Hindlimb muscle (tissue), 1 donor: ENCODE data around the gene FAM227B. TPM values are rescaled to one million over a fixed set of nuclear protein-coding genes. Genes with fewer than 3 reads are reported as not detected.
"Not testable (repeated sequence)": the region's sequence is repeated elsewhere in the genome, so short reads cannot be mapped to it uniquely, and the experiment has no call there.

Experiments used
- DNase-seq: peaks from one replicate; pipeline ENCODE4 v3.0.0-alpha.2; 2013
- polyA plus RNA-seq: library from polyadenylated mRNA; unstranded; fragments of 120-200 nt; gene quantifications from one replicate; pipeline ENCODE4 v1.2.1, GENCODE V29; 2013; ENCODE audit not compliant: insufficient read length

Gene FAM227B
- polyA plus RNA-seq, 1 donor = 7.6 TPM

GRCh38 chr15:49492830-49493229 is 127.8 kb downstream of the FAM227B start:
- no peak for DNase-seq

DNA sequence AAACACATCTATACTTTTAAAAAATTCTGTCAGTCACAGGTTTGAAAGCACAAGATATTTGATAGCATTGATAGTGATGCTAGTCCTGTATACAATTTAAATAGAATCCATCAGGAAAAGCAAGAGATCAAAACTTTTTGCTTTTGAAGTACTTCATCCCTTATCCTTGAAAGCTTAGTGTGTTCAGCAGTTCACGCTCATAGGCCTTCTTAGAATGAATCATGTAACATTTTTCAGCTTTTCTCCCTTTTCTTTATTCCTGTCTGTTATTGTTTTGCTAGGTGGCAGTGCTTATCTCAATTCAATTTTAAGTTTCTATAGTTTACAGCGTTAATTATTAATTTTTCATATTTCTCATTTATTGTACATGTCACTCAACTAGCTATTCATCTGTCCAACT is 128.5 kb downstream of the FAM227B start:
- no peak for DNase-seq

GRCh38 chr15:49490966-49491365 is 129.7 kb downstream of the FAM227B start:
- no peak for DNase-seq

GRCh38 chr15:49485401-49485800 is 135.2 kb downstream of the FAM227B start:
- peak; percentile 50 for DNase-seq

DNA sequence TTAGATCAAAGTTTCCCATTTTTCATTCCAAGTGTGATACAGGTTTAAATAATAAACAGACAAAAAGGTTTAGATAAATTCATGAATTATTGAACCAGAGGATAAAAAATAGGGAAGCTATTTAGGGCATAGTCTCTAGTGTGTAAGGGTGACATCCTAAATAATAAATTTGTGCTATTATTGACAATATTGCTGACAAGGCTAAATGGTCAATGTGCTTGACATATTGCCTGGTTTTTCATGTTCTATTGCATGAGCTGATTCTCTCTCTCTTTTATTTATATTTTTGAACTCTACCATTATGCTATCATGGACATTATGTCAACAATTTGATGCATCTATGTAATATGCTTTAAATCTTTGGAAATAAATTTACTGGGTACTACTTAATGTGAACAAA is 141.6 kb downstream of the FAM227B start:
- DNase-seq = not testable (repeated sequence)

DNA sequence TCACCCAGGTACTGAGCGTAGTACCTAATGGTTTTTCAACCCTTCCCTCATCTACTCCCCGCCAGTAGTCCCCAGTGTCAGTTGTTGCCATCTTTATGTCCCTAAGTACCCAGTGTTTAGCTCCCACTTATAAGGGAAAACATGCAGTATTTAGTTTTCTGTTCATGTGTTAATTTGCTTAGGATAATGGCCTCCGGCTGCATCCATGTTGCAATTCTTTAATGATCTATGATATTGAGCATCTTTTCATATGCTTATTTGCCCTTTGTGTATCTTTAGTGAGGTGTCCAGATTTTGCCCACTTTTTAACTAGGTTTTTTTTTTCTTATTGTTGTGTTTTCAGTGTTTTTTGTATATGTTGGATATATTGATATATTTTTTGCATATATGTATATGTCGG is 142.6 kb downstream of the FAM227B start:
- not testable (repeated sequence) for DNase-seq

- DNase-seq = no peak
Measured at GRCh38 chr15:49473031-49473430, 147.6 kb downstream of the FAM227B start.

DNA sequence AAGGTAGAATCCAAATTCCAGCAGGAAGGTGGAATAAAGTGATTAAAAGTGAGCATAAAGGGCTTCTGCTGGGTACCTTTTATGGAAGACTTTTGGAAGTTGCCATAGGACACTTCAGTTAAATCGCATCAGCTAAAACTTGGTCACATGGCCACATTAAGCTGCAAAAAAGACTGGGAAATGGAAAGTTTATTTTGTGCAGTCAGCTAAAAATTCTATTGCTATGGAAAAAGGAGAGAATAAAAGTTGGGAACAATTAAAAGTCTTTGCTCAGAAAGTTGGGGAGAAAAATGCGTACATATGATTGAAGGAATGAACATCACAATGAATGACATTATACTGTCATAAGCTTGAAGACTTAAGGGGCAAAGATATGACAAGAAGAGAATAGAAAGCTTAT is 148.3 kb downstream of the FAM227B start:
- DNase-seq = no peak

GRCh38 chr15:49471733-49472132 is 148.9 kb downstream of the FAM227B start:
- no peak for DNase-seq

DNA sequence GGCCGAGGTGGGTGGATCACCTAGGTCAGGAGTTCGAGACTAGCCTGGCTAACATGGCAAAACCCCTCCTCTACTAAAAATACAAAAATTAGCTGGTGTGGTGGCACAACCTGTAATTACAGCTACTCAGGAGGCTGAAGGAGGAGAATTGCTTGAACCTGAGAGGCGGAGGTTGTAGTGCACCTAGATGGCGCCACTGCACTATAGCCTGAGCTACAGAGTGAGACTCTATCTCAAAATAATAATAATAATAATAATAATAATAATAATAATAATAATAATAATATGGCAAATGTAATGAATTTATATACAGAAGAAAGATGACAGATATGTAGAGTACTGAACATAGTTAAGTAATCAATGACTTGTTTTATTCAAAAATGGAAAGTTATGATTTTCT is 149.4 kb downstream of the FAM227B start:
- DNase-seq = not testable (repeated sequence)

- DNase-seq = no peak
Measured at GRCh38 chr15:49468481-49468839, 152.2 kb downstream of the FAM227B start.

- no peak for DNase-seq
Measured at GRCh38 chr15:49467746-49468480, 152.7 kb downstream of the FAM227B start.

DNA sequence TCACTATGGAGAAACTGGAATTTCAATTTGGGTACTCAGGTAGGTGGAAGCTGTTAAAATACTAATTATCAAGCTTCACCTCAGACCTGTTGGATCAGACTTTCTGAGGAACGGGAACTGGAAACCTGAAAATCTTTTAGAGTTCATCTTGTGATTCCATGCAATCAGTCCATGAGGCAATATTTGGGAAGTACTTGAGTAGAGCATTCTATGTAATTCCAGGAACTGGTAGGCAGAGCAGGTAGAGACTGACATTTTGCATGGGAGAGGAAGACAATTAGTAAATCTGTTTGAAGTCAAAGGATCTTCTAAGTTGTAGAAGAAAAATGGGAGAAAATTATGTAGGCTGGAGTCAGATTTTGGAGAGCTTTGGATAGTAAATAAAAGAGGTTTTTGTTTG is 154.5 kb downstream of the FAM227B start:
- DNase-seq = no peak

DNA sequence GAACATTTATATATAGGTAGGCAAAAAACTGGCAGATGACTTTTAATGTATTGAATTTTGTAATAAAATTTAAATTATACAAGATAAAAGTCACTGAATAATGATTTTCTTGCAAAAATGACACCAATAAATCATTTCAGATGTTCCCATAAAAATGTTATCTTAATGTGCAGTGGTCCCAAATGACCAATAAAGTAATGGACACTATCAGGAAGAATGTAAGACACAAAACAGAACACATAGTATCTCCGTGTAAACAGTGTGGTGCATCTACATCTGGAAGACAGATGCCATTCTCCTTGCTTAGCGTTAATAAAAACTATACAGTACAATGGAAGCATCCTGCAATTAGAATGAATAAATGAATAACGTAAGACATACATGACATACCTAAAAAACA is 156.1 kb downstream of the FAM227B start:
- DNase-seq = no peak

DNA sequence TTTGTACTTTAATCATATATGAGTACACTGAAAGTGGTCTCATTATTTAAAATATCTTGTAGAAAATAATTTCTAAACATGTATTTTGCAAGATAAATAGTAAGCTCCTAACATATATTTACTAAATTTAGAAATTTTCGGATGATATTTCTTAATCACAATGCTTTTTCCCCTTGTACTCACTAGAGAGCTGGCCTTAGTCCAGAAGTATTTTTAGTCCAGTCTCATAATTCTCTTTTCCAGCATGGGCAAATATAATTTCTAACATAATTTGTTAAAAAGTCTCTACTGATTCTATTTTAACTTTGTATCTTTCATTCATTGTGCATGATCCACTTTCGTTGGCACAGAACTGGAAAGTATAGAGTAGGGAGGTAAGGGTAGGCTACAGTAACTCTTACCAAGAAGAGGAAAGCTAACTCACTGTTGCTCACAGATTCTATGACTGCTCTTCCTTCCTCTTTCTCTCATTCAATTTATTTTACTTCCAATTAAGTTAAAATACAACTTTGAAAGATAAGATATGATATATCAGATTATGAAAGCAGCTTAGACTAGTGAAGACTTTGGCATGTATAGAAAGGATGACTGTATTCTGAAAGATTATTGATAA is 158.3 kb downstream of the FAM227B start:
- DNase-seq = no peak

- no peak for DNase-seq
Measured at GRCh38 chr15:49460411-49460941, 160.1 kb downstream of the FAM227B start.

DNA sequence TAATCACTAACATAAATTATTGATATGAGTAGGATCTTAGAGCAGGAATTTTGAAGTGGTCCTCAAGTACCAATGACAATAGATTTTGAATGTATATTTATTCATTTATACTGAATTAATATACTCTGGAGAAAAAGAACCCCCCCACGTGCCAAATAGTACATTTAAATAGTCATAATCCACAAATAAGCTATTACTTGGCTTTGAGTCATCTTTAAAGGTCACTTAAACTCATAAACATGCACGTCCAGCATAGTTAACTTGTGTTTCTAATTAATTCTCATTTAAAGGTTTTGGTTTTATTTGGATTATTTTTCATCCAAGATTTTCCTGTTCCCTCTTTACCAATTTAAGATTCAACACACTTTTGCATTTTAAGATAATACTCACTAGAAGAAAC is 162.5 kb downstream of the FAM227B start:
- DNase-seq = no peak

- no peak for DNase-seq
Measured at GRCh38 chr15:49456166-49456565, 164.5 kb downstream of the FAM227B start.

GRCh38 chr15:49452595-49452994 is 168.0 kb downstream of the FAM227B start:
- DNase-seq = no peak

DNA sequence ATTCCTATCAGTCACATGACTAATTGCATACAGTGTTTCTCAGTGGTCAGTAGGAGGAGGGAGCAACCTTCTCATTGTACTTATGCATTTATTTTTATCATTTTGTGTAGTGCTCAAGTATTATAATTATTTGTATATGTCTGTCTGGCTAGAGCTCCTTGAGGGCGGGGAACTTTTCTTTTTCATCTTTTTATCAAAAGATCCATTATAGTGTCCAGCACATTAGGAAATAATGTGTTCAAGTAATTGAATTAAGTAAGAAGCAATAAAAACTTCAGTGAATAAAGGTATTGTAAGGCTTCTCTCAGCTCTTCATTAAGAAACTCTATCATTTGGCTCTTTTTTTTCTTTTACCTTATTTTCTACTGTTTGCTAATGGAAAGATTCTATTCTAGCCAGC is 178.8 kb downstream of the FAM227B start:
- DNase-seq = no peak

GRCh38 chr15:49441356-49441755 is 179.3 kb downstream of the FAM227B start:
- DNase-seq = no peak

GRCh38 chr15:49439678-49440395 is 180.8 kb downstream of the FAM227B start:
- DNase-seq = no peak

DNA sequence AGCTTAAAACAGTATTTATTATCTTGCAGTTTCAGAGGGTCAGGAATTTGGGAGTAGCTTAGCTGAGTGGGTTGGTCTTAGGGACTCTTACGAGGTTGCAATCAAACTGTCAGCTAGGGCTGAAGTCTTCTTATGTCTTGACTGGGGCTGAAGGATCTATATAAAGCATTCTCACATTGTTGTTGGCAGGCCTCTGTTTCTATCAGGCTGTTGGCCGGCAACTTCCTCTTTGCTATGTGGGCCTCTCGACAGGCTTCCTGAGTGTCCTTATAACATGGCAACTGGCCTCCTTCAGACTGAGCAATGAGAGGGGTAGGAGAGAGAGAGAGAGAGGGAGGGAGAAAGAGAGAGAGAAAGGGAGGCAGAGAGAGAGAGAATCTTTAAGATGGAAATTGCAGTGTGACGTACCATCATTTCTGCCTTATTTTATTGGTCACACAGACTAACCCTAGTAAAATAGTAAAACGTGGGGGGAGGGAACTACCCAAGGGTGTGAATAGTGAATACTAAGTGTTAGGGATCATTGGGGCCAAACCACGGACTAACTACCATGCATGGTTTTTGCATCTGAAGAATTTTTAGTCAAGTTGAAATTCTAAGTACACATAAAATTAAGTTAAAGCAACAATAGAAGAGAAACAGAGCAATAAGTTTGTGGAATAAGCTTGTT is 181.5 kb downstream of the FAM227B start:
- DNase-seq = no peak
